Measurements from ENCODE around the gene EPHA10. TPM values are rescaled to one million over a fixed set of nuclear protein-coding genes. Genes with fewer than 3 reads are reported as not detected.

Gene EPHA10
- total RNA-seq, 1 experiment from 2014 or later, result 1.3 TPM

DNA sequence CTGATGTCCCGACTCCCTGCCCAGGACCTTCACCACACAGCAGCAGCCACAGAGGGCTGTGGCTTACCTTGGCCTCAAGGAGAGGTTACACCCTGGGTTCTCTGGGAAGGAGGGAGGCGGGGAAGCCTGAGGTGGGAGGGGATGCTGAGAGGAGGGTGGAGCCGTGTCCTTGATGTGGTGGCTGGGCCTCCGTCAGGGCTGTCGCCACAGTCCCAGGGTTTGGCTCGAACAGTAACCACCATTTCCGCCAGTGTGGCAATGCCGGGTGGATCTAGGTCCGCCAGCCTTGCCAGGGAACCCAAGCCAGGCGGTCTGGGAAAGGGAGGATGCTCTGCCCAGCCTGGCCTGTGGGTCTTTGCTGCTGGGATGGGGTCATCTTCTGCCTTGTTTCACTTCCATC is 91.0 kb downstream of the EPHA10 start (continued):
- TF ChIP-seq, protein P1, sequence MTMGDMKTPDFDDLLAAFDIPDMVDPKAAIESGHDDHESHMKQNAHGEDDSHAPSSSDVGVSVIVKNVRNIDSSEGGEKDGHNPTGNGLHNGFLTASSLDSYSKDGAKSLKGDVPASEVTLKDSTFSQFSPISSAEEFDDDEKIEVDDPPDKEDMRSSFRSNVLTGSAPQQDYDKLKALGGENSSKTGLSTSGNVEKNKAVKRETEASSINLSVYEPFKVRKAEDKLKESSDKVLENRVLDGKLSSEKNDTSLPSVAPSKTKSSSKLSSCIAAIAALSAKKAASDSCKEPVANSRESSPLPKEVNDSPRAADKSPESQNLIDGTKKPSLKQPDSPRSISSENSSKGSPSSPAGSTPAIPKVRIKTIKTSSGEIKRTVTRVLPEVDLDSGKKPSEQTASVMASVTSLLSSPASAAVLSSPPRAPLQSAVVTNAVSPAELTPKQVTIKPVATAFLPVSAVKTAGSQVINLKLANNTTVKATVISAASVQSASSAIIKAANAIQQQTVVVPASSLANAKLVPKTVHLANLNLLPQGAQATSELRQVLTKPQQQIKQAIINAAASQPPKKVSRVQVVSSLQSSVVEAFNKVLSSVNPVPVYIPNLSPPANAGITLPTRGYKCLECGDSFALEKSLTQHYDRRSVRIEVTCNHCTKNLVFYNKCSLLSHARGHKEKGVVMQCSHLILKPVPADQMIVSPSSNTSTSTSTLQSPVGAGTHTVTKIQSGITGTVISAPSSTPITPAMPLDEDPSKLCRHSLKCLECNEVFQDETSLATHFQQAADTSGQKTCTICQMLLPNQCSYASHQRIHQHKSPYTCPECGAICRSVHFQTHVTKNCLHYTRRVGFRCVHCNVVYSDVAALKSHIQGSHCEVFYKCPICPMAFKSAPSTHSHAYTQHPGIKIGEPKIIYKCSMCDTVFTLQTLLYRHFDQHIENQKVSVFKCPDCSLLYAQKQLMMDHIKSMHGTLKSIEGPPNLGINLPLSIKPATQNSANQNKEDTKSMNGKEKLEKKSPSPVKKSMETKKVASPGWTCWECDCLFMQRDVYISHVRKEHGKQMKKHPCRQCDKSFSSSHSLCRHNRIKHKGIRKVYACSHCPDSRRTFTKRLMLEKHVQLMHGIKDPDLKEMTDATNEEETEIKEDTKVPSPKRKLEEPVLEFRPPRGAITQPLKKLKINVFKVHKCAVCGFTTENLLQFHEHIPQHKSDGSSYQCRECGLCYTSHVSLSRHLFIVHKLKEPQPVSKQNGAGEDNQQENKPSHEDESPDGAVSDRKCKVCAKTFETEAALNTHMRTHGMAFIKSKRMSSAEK (CRISPR knock-in tag; IDR thresholded peaks at IDR 0.05; ENCODE audit: borderline replicate concordance), result no peak

DNA sequence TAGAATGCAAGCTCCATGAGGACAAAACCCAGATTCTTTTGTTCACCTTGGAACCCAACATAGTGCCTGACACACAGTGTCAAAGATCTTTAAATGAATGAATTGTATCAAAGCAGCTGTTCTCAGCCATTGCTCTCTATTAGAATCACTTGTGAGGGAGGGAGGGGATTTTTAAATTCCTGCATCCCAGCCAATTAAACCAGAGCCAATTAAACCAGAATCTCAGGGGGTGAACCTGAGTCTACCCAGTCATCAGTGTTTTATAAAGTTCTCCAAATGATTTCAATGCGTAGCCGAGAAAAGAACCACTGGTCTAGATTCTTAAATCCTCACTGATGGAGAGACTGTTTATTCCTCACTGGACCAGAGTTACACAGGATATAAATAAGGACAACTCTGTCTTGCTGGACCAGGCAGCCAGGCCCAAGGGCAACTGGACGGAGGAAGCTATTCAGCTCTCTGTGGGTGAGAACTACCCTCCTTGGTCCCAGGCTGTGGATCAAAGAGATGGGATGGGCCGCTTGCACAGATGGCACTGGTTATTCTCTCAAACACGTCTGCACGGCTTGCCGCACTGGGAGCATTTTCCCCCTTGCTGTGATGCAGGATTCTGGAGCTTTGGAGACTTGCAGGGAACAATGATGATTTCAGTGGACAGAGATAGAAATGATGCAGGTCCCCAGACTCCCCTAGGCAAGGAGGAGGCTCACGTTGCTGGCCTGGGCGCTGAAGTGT is 92.6 kb downstream of the EPHA10 start:
- H3K9me3 Mint-ChIP-seq, result no peaks in the 10 kb centered on the region
- ChIA-PET CTCF (no interaction called here), POLR2A (no interaction called here)
- no peak overlapping the region for H3K27ac Mint-ChIP-seq
- DNase-seq (ENCODE audit: low spot score) (no peak), ATAC-seq (no peak)
- TF ChIP-seq NFE2L1 (CRISPR knock-in tag; IDR thresholded peaks at IDR 0.05), result no peak
- no peak for TF ChIP-seq JAZF1 (CRISPR knock-in tag; IDR thresholded peaks at IDR 0.05)
- TF ChIP-seq, protein P2, sequence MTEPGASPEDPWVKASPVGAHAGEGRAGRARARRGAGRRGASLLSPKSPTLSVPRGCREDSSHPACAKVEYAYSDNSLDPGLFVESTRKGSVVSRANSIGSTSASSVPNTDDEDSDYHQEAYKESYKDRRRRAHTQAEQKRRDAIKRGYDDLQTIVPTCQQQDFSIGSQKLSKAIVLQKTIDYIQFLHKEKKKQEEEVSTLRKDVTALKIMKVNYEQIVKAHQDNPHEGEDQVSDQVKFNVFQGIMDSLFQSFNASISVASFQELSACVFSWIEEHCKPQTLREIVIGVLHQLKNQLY (CRISPR knock-in tag; IDR thresholded peaks at IDR 0.05), result no peak
- TF ChIP-seq FOXJ3 (CRISPR knock-in tag; IDR thresholded peaks at IDR 0.05; ENCODE audit: borderline replicate concordance), result no peak
- TF ChIP-seq PRRX2 (CRISPR knock-in tag; IDR thresholded peaks at IDR 0.05), result no peak
- TF ChIP-seq SMAD4 (CRISPR knock-in tag; IDR thresholded peaks at IDR 0.05), result no peak
- TF ChIP-seq, protein P3, sequence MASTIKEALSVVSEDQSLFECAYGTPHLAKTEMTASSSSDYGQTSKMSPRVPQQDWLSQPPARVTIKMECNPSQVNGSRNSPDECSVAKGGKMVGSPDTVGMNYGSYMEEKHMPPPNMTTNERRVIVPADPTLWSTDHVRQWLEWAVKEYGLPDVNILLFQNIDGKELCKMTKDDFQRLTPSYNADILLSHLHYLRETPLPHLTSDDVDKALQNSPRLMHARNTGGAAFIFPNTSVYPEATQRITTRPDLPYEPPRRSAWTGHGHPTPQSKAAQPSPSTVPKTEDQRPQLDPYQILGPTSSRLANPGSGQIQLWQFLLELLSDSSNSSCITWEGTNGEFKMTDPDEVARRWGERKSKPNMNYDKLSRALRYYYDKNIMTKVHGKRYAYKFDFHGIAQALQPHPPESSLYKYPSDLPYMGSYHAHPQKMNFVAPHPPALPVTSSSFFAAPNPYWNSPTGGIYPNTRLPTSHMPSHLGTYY (CRISPR knock-in tag; IDR thresholded peaks at IDR 0.05), result no peak
- TF ChIP-seq, protein P4, sequence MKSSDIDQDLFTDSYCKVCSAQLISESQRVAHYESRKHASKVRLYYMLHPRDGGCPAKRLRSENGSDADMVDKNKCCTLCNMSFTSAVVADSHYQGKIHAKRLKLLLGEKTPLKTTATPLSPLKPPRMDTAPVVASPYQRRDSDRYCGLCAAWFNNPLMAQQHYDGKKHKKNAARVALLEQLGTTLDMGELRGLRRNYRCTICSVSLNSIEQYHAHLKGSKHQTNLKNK (CRISPR knock-in tag; IDR thresholded peaks at IDR 0.05), result no peak
- TF ChIP-seq TP53 (CRISPR knock-in tag; IDR thresholded peaks at IDR 0.05), result no peak
- TF ChIP-seq ELF4 (CRISPR knock-in tag; IDR thresholded peaks at IDR 0.05; ENCODE audit: low read depth), result no peak
- no peak for TF ChIP-seq ESRRA (CRISPR knock-in tag; IDR thresholded peaks at IDR 0.05; ENCODE audit: borderline replicate concordance)
- TF ChIP-seq, protein P5, sequence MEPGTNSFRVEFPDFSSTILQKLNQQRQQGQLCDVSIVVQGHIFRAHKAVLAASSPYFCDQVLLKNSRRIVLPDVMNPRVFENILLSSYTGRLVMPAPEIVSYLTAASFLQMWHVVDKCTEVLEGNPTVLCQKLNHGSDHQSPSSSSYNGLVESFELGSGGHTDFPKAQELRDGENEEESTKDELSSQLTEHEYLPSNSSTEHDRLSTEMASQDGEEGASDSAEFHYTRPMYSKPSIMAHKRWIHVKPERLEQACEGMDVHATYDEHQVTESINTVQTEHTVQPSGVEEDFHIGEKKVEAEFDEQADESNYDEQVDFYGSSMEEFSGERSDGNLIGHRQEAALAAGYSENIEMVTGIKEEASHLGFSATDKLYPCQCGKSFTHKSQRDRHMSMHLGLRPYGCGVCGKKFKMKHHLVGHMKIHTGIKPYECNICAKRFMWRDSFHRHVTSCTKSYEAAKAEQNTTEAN (CRISPR knock-in tag; IDR thresholded peaks at IDR 0.05), result no peak
- TF ChIP-seq RORB (CRISPR knock-in tag; IDR thresholded peaks at IDR 0.05), result no peak
- TF ChIP-seq, protein P6, sequence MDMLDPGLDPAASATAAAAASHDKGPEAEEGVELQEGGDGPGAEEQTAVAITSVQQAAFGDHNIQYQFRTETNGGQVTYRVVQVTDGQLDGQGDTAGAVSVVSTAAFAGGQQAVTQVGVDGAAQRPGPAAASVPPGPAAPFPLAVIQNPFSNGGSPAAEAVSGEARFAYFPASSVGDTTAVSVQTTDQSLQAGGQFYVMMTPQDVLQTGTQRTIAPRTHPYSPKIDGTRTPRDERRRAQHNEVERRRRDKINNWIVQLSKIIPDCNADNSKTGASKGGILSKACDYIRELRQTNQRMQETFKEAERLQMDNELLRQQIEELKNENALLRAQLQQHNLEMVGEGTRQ (CRISPR knock-in tag; IDR thresholded peaks at IDR 0.05), result no peak
- no peak for TF ChIP-seq MXD4 (CRISPR knock-in tag; IDR thresholded peaks at IDR 0.05; ENCODE audit: borderline replicate concordance)
- TF ChIP-seq, protein P7, sequence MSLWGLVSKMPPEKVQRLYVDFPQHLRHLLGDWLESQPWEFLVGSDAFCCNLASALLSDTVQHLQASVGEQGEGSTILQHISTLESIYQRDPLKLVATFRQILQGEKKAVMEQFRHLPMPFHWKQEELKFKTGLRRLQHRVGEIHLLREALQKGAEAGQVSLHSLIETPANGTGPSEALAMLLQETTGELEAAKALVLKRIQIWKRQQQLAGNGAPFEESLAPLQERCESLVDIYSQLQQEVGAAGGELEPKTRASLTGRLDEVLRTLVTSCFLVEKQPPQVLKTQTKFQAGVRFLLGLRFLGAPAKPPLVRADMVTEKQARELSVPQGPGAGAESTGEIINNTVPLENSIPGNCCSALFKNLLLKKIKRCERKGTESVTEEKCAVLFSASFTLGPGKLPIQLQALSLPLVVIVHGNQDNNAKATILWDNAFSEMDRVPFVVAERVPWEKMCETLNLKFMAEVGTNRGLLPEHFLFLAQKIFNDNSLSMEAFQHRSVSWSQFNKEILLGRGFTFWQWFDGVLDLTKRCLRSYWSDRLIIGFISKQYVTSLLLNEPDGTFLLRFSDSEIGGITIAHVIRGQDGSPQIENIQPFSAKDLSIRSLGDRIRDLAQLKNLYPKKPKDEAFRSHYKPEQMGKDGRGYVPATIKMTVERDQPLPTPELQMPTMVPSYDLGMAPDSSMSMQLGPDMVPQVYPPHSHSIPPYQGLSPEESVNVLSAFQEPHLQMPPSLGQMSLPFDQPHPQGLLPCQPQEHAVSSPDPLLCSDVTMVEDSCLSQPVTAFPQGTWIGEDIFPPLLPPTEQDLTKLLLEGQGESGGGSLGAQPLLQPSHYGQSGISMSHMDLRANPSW (CRISPR knock-in tag; conservative IDR thresholded peaks at IDR 0.05; ENCODE audit: low read depth), result no peak
- H3K36me3 Mint-ChIP-seq, result no peaks in the 10 kb centered on the region
- H3K27me3 Mint-ChIP-seq (ENCODE audit: low read depth), result peaks cover 2% of the 10 kb centered on the region; the same call in 1 of the 2 replicates
- 0 out of 2 replicates have a peak, but pooled peaks cover 3% of the 10 kb centered on the region for H3K4me1 Mint-ChIP-seq
- H3K4me3 Mint-ChIP-seq, result no peak overlapping the region

Measured in WTC11 (cell line).